OCI-LY7 (cell line): ENCODE measurements around the gene CUX1. TPM values are rescaled to one million over a fixed set of nuclear protein-coding genes. Genes with fewer than 3 reads are reported as not detected.

Experiments
- BruUV-seq: library from RNA; stranded (reverse); fragments of 400-500 nt; replicated peaks from 2 replicates; lab custom pipeline; 2021; lab: Mats Ljungman, UMichigan
- CTCF ChIA-PET: fragments of 300-600 bp; sonication (Branson Sonifier 250); formaldehyde crosslinking; loops from one replicate; lab custom pipeline; 2022; ENCODE audit warnings: antibody characterized with exemption; ENCODE audit not compliant: unreplicated experiment; lab: Charles Lee
- POLR2A ChIA-PET: fragments of 300-600 bp; sonication (Branson Sonifier 250); formaldehyde crosslinking; loops from one replicate; lab custom pipeline; 2022; ENCODE audit warnings: antibody characterized with exemption; lab: Charles Lee
- DNase-seq: peaks from one replicate; pipeline ENCODE4 v3.0.0-alpha.2; 2015; ENCODE audit warnings: low spot score
- H2AFZ ChIP-seq: fragments of 200-600 bp; sonication (generic), shearing (Covaris generic); 2 replicates; pipeline ENCODE4 v1.6.1; 2014; ENCODE audit warnings: mild to moderate bottlenecking, antibody characterized with exemption, low read length, moderate library complexity
- H3K27ac ChIP-seq: fragments of 200-600 bp; sonication (generic); 2 replicates; pipeline ENCODE4 v1.5.1; 2014; ENCODE audit warnings: mixed run types, low read depth, mild to moderate bottlenecking, moderate library complexity, low read length, inconsistent platforms; ENCODE audit not compliant: poor library complexity, severe bottlenecking
- H3K36me3 ChIP-seq: fragments of 200-600 bp; sonication (generic); 2 replicates; pipeline ENCODE4 v1.6.1; 2014; ENCODE audit warnings: mild to moderate bottlenecking, antibody characterized with exemption, low read length, moderate library complexity, mixed read lengths; ENCODE audit not compliant: insufficient read depth
- H3K4me1 ChIP-seq: fragments of 200-600 bp; sonication (generic); 2 replicates; pipeline ENCODE4 v1.5.1; 2014; ENCODE audit warnings: mild to moderate bottlenecking, low read length; ENCODE audit not compliant: insufficient read depth, poor library complexity, severe bottlenecking
- H3K4me2 ChIP-seq: fragments of 200-600 bp; sonication (generic); 2 replicates; pipeline ENCODE4 v1.6.1; 2014; ENCODE audit warnings: mild to moderate bottlenecking, low read length
- H3K4me3 ChIP-seq: fragments of 200-600 bp; sonication (generic); 2 replicates; pipeline ENCODE4 v1.5.1; 2014; ENCODE audit warnings: mild to moderate bottlenecking, low read depth, low read length; ENCODE audit not compliant: poor library complexity, severe bottlenecking
- H3K79me2 ChIP-seq: fragments of 200-600 bp; sonication (generic); 2 replicates; pipeline ENCODE4 v1.6.1; 2016; ENCODE audit warnings: low read depth, mild to moderate bottlenecking, low read length, moderate library complexity, mixed read lengths; ENCODE audit not compliant: insufficient read depth
- H3K9me2 ChIP-seq: fragments of 200-600 bp; sonication (generic); 2 replicates; pipeline ENCODE4 v1.6.1; 2016; ENCODE audit warnings: mild to moderate bottlenecking, low read length, mixed read lengths; ENCODE audit not compliant: insufficient read depth
- H3K9me3 ChIP-seq: fragments of 200-600 bp; sonication (generic); 2 replicates; pipeline ENCODE4 v1.6.1; 2014; ENCODE audit warnings: mild to moderate bottlenecking, mixed run types, low read length, mixed read lengths
- H4K20me1 ChIP-seq: fragments of 200-600 bp; sonication (generic); 2 replicates; pipeline ENCODE4 v1.6.1; 2014; ENCODE audit warnings: mild to moderate bottlenecking, antibody characterized with exemption, low read length, moderate library complexity, mixed read lengths; ENCODE audit not compliant: insufficient read depth
- CTCF ChIP-seq: fragments of 200-600 bp; sonication (generic); conservative IDR thresholded peaks from 2 replicates; pipeline ENCODE4 v1.5.1; 2014; ENCODE audit warnings: mild to moderate bottlenecking, antibody characterized with exemption, low read length, moderate library complexity, mixed read lengths
- EZH2phosphoT487 ChIP-seq: fragments of 200-600 bp; sonication (generic); IDR thresholded peaks from 2 replicates; pipeline ENCODE4 v1.6.1; 2018; ENCODE audit warnings: low read depth, borderline replicate concordance, mild to moderate bottlenecking, mixed run types, antibody characterized with exemption, low read length, moderate library complexity, mixed read lengths
- intact Hi-C: fragments of 100-400 bp; cut with micrococcal nuclease; formaldehyde crosslinking; loops from one replicate; pipeline ENCODE4 v1.10.0; 2022; ENCODE audit not compliant: unreplicated experiment
- total RNA-seq, 2 experiments: library from RNA; depleted of rRNA in 1 of 2; stranded (reverse); fragments of >200 nt in 1 of 2; shearing (Covaris generic) in 1 of 2; gene quantifications; 2 replicates each; pipeline ENCODE4 v1.2.3, GENCODE V29; 2014 to 2022

Gene CUX1
- total RNA-seq, 2 experiments from 2014 or later: 143 to 199 TPM

- POLR2A ChIA-PET: interaction anchor here (6.1 kb wide), 1 partner anchor 14 kb away, joined by 53 read pairs; no protein-coding TSS in a partner anchor
- CTCF ChIA-PET: interaction anchor here (0.5 kb wide), 1 partner anchor 211 kb away, joined by 3 read pairs; no protein-coding TSS in a partner anchor
- no TSS peak for BruUV-seq
- peaks cover 8% of the 10 kb centered on the region; the same call in 1 of the 2 replicates for H4K20me1 ChIP-seq
- H3K4me2 ChIP-seq: peak overlapping the region; percentile 82
- intact Hi-C loops: loop anchor here (1.0 to 2.0 kb wide), 4 partner anchors 125 to 271 kb away; no protein-coding TSS in a partner anchor
- peaks cover 13% of the 10 kb centered on the region for H3K36me3 ChIP-seq
- peaks cover 17% of the 10 kb centered on the region for H3K79me2 ChIP-seq
- H3K27ac ChIP-seq: peak overlapping the region; percentile 44
- H3K9me2 ChIP-seq: no peaks in the 10 kb centered on the region
- no peak for TF ChIP-seq CTCF
- TF ChIP-seq EZH2phosphoT487: no peak
- peaks cover 46% of the 10 kb centered on the region for H3K4me1 ChIP-seq
- H2AFZ ChIP-seq: peak overlapping the region; percentile 62; the same call in 1 of the 2 replicates
- no peaks in the 10 kb centered on the region for H3K9me3 ChIP-seq
- peak overlapping the region; percentile 75 for H3K4me3 ChIP-seq
- DNase-seq: peak; percentile 43
These were observed 3.9 kb upstream of the CUX1 start for GRCh38 chr7:101813402-101814019.

- Histone ChIP-seq H4K20me1 (peaks cover 16% of the 10 kb centered on the region; the same call in 1 of the 2 replicates), H3K9me2 (no peaks in the 10 kb centered on the region), H3K4me2 (peak overlapping the region; percentile 82), H3K27ac (peak overlapping the region; percentile 84), H3K9me3 (no peaks in the 10 kb centered on the region), H2AFZ (peak overlapping the region; percentile 68; the same call in 1 of the 2 replicates), H3K36me3 (peaks cover 21% of the 10 kb centered on the region), H3K4me3 (peak overlapping the region; percentile 75), H3K4me1 (peaks cover 43% of the 10 kb centered on the region), H3K79me2 (peaks cover 26% of the 10 kb centered on the region)
- ChIA-PET POLR2A (interaction anchor here (0.9 to 1.1 kb wide), 2 partner anchors 9 to 15 kb away, joined by 3 to 4 read pairs; no protein-coding TSS in a partner anchor), CTCF (no interaction called here)
- no peak for TF ChIP-seq EZH2phosphoT487
- TF ChIP-seq CTCF: peak; percentile 73
- intact Hi-C loops: loop anchor here (1.0 to 2.0 kb wide), 3 partner anchors 176 to 272 kb away; no protein-coding TSS in a partner anchor
- peak; percentile 87 for DNase-seq
- TSS peak; percentile 72 for BruUV-seq
These were observed 3.1 kb upstream of the CUX1 start for GRCh38 chr7:101814081-101814990.
